ENCODE measurements around the gene ROR2. TPM values are rescaled to one million over a fixed set of nuclear protein-coding genes. Genes with fewer than 3 reads are reported as not detected.

Gene ROR2
- total RNA-seq, 1 experiment from 2014 or later, result 2.7 TPM

DNA sequence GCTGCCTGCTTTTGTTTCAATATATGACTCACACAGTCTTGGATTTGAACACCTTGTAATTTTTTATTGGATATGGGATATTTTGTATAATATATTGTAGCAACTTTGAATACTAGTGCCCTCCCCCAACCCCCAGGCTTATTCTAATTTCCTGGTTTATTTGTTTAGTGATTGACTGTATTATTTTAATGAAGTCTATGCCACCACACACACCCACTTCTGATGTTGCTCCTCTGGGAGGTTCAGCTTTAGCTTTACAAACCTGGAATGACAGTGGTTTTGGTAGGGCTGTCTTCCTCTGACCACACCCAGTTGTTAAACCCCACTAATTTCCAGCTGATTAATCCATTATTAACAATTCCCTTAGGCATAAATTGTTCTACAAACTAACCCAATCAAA, 320.3 kb downstream of the ROR2 start:
- no peak overlapping the region for H3K18ac ChIP-seq (ENCODE audit: insufficient read length, low read depth, low read length)
- H2BK5ac ChIP-seq (ENCODE audit: insufficient read length, low read length), result no peak overlapping the region
- no peaks in the 10 kb centered on the region for H3K79me2 ChIP-seq (ENCODE audit: insufficient read depth, low read length)
- no peak overlapping the region for H4K91ac ChIP-seq (ENCODE audit: insufficient read length, low read depth, low read length)
- H4K20me1 ChIP-seq (ENCODE audit: control insufficient read depth, insufficient read depth, insufficient read length), result no peaks in the 10 kb centered on the region
- H3T11ph ChIP-seq (ENCODE audit: low read length), result no peak overlapping the region
- no peak overlapping the region for H3K4me2 ChIP-seq (ENCODE audit: insufficient read depth, insufficient read length, low read length)
- no peaks in the 10 kb centered on the region for H3K4me1 ChIP-seq (ENCODE audit: insufficient read depth, low read length)
- H3K23me2 ChIP-seq (ENCODE audit: insufficient read length, low read depth, low read length, poor library complexity, severe bottlenecking), result no peaks in the 10 kb centered on the region
- no peak overlapping the region for H2AK5ac ChIP-seq (ENCODE audit: insufficient read length, low read length)
- no peaks in the 10 kb centered on the region for H3K4me1 Mint-ChIP-seq
- no peaks in the 10 kb centered on the region for H3K79me1 ChIP-seq (ENCODE audit: insufficient read depth, low read depth, low read length, poor library complexity, severe bottlenecking)
- peaks cover 5% of the 10 kb centered on the region; the same call in 1 of the 2 replicates for H3K27me3 Mint-ChIP-seq (ENCODE audit: low read depth)
- no peaks in the 10 kb centered on the region for H3K27me3 ChIP-seq (ENCODE audit: insufficient read depth, low read length)
- peaks cover 12 to 15% of the 10 kb centered on the region in 2 experiments; a peak in 4 of 5 replicates for H3K9me3 Mint-ChIP-seq
- no peak overlapping the region for H2BK20ac ChIP-seq (ENCODE audit: low read depth, low read length, poor library complexity, severe bottlenecking)
- H4K5ac ChIP-seq (ENCODE audit: insufficient read length, low read depth, low read length), result no peak overlapping the region
- H4K8ac ChIP-seq (replicated peaks; ENCODE audit: insufficient read length, low read depth, low read length), result no peak overlapping the region
- no peaks in the 10 kb centered on the region for H3K9me3 ChIP-seq (ENCODE audit: control insufficient read depth, low read depth, low read length)
- peaks cover 2 to 16% (median 3%) of the 10 kb centered on the region in 3 experiments; a peak in 4 of 7 replicates for H3K36me3 Mint-ChIP-seq (ENCODE audit: insufficient read depth in 1 of 3, low read depth in 3 of 3)
- H3K23ac ChIP-seq (ENCODE audit: insufficient read length, low read depth, low read length), result no peak overlapping the region
- H2BK12ac ChIP-seq (ENCODE audit: insufficient read length, low read depth, low read length), result no peak overlapping the region
- no peak overlapping the region for H3K14ac ChIP-seq (ENCODE audit: insufficient read depth, low read length)
- TF ChIP-seq, protein P1, sequence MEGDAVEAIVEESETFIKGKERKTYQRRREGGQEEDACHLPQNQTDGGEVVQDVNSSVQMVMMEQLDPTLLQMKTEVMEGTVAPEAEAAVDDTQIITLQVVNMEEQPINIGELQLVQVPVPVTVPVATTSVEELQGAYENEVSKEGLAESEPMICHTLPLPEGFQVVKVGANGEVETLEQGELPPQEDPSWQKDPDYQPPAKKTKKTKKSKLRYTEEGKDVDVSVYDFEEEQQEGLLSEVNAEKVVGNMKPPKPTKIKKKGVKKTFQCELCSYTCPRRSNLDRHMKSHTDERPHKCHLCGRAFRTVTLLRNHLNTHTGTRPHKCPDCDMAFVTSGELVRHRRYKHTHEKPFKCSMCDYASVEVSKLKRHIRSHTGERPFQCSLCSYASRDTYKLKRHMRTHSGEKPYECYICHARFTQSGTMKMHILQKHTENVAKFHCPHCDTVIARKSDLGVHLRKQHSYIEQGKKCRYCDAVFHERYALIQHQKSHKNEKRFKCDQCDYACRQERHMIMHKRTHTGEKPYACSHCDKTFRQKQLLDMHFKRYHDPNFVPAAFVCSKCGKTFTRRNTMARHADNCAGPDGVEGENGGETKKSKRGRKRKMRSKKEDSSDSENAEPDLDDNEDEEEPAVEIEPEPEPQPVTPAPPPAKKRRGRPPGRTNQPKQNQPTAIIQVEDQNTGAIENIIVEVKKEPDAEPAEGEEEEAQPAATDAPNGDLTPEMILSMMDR (conservative IDR thresholded peaks at IDR 0.05), result no peak
- no peak overlapping the region for H3K9ac ChIP-seq (ENCODE audit: extremely low read depth, insufficient read length, low read length)
- H2BK15ac ChIP-seq (ENCODE audit: low read depth, low read length), result no peak overlapping the region
- no peak overlapping the region for H3K27ac ChIP-seq (ENCODE audit: insufficient read length, low read depth, low read length)
- no peak for DNase-seq
- H2BK120ac ChIP-seq (ENCODE audit: low read depth, low read length, poor library complexity, severe bottlenecking), result no peak overlapping the region
- no peak overlapping the region for H3K27ac Mint-ChIP-seq
- no peak overlapping the region for H3K4ac ChIP-seq (ENCODE audit: low read depth, low read length)
- H3K56ac ChIP-seq (ENCODE audit: insufficient read length, low read depth, low read length), result no peak overlapping the region
- no peak overlapping the region for H2AFZ ChIP-seq (ENCODE audit: low read length)
- no peak overlapping the region for H3K4me3 Mint-ChIP-seq
